Fibroblast of peridontal ligament (primary cell): Measurements from ENCODE around the gene GSTA2.
"Not testable (repeated sequence)": the region's sequence is repeated elsewhere in the genome, so short reads cannot be mapped to it uniquely, and the experiment has no call there.

Experiments
- DNase-seq: peaks from one replicate; pipeline ENCODE4 v3.0.0-alpha.2; 2010; ENCODE audit errors: extremely low read depth

The GSTA2 gene

GRCh38 chr6:52763322-52763916, at the start of gene GSTA2:
GSTA2 (minus strand) TSS chr6:52763475; CDS start chr6:52757947, 5,528 bp downstream.
- not testable (repeated sequence) for DNase-seq

- not testable (repeated sequence) for DNase-seq
Observed at GRCh38 chr6:52809777-52810176, 46.5 kb upstream of the GSTA2 start.

GRCh38 chr6:52808660-52809059, 45.4 kb upstream of the GSTA2 start:
- DNase-seq, result no peak

- DNase-seq, result not testable (repeated sequence)
Observed at GRCh38 chr6:52803668-52804255, 40.5 kb upstream of the GSTA2 start, which contains the start of gene GSTA1. GSTA1 (minus strand) TSS chr6:52803816; CDS start chr6:52799267, 4,549 bp downstream.

GRCh38 chr6:52802806-52803205, 39.5 kb upstream of the GSTA2 start:
- no peak for DNase-seq

- no peak for DNase-seq
Observed at GRCh38 chr6:52801188-52801841, 38.0 kb upstream of the GSTA2 start.

- peak; percentile 76 for DNase-seq
Observed at GRCh38 chr6:52799272-52799671, 36.0 kb upstream of the GSTA2 start.

- not testable (repeated sequence) for DNase-seq
Observed at GRCh38 chr6:52794366-52794765, 31.1 kb upstream of the GSTA2 start.

GRCh38 chr6:52790861-52791260, 27.6 kb upstream of the GSTA2 start:
- DNase-seq, result no peak

- not testable (repeated sequence) for DNase-seq
Observed at GRCh38 chr6:52789658-52790057, 26.4 kb upstream of the GSTA2 start.

- DNase-seq, result no peak
Observed at GRCh38 chr6:52788478-52788877, 25.2 kb upstream of the GSTA2 start.

GRCh38 chr6:52787917-52788316, 24.6 kb upstream of the GSTA2 start:
- DNase-seq, result no peak

- no peak for DNase-seq
Observed at GRCh38 chr6:52786249-52786956, 23.1 kb upstream of the GSTA2 start.

GRCh38 chr6:52782696-52783274, 19.5 kb upstream of the GSTA2 start:
- not testable (repeated sequence) for DNase-seq

GRCh38 chr6:52782209-52782608, 18.9 kb upstream of the GSTA2 start:
- DNase-seq, result not testable (repeated sequence)

GRCh38 chr6:52779237-52779636, 16.0 kb upstream of the GSTA2 start:
- DNase-seq, result no peak

- not testable (repeated sequence) for DNase-seq
Observed at GRCh38 chr6:52776711-52777351, 13.6 kb upstream of the GSTA2 start.

- peak; percentile 50 for DNase-seq
Observed at GRCh38 chr6:52769399-52769798, 6.1 kb upstream of the GSTA2 start.

GRCh38 chr6:52767658-52768057, 4.4 kb upstream of the GSTA2 start:
- peak; percentile 21 for DNase-seq

- not testable (repeated sequence) for DNase-seq
Observed at GRCh38 chr6:52761673-52762491, 1.4 kb downstream of the GSTA2 start.
